SK-N-SH (cell line): ENCODE results near the gene DCHS2. TPM values are rescaled to one million over a fixed set of nuclear protein-coding genes. Genes with fewer than 3 reads are reported as not detected.

Experiments used
- CTCF ChIA-PET: fragments of 300-600, 350-600 bp; formaldehyde crosslinking; extraction: SDS; loops from one replicate; lab custom pipeline; 2021; lab: Yijun Ruan, JAX
- POLR2A ChIA-PET: fragments of 350-600 bp; sonication (Branson Sonifier 250); formaldehyde crosslinking; extraction: SDS; loops from one replicate; lab custom pipeline; 2020; ENCODE audit warnings: antibody characterized with exemption, inconsistent platforms; lab: Yijun Ruan, JAX
- DNase-seq: peaks from one replicate; pipeline ENCODE4 v3.0.0; 2012
- H2AFZ ChIP-seq: fragments of 200-600 bp; sonication (generic); 2 replicates; pipeline ENCODE4 v1.8.1; 2016; ENCODE audit warnings: antibody characterized with exemption, mild to moderate bottlenecking, low read depth
- H3F3A ChIP-seq: fragments of 200-600 bp; sonication (generic); replicated peaks from 2 replicates; pipeline ENCODE3; 2016; ENCODE audit warnings: antibody characterized with exemption, mild to moderate bottlenecking; ENCODE audit not compliant: insufficient read depth
- H3K27ac ChIP-seq, 2 experiments: fragments of 200-500 bp in 1 of 2; fragments of 200-600 bp in 1 of 2; sonication (Bioruptor generic) in 1 of 2; sonication (generic), shearing (Covaris generic) in 1 of 2; 2 replicates each; pipeline versions ENCODE4 v1.5.1 to v1.6.1; 2014 to 2016; ENCODE audit warnings: low read depth in 2 of 2, inconsistent platforms in 1 of 2, low read length in 1 of 2, mild to moderate bottlenecking in 1 of 2, mixed read lengths in 1 of 2
- H3K27me3 ChIP-seq: fragments of 200-600 bp; sonication (generic), shearing (Covaris generic); 2 replicates; pipeline ENCODE4 v1.6.1; 2016; ENCODE audit warnings: mixed run types; ENCODE audit not compliant: insufficient read depth
- H3K36me3 ChIP-seq, 2 experiments: fragments of 200-500 bp in 1 of 2; fragments of 200-600 bp in 1 of 2; sonication (Bioruptor generic) in 1 of 2; sonication (generic) in 1 of 2; replicated peaks in 1 of 2; 2 replicates each; pipeline versions ENCODE3 to v1.5.1; 2014 to 2016; ENCODE audit warnings: low read length in 1 of 2, mild to moderate bottlenecking in 1 of 2; ENCODE audit not compliant: insufficient read depth in 2 of 2, control insufficient read depth in 1 of 2
- H3K4me1 ChIP-seq, 2 experiments: fragments of 200-500 bp in 1 of 2; fragments of 200-600 bp in 1 of 2; sonication (Bioruptor generic) in 1 of 2; sonication (generic), shearing (Covaris generic) in 1 of 2; 2 replicates each; pipeline versions ENCODE4 v1.5.1 to v1.6.1; 2014 to 2016; ENCODE audit warnings: low read depth in 1 of 2, low read length in 1 of 2, mixed run types in 1 of 2; ENCODE audit not compliant: insufficient read depth in 2 of 2, control insufficient read depth in 1 of 2
- H3K4me2 ChIP-seq: fragments of 200-600 bp; sonication (generic), shearing (Covaris generic); 2 replicates; pipeline ENCODE4 v1.6.1; 2017; ENCODE audit warnings: mixed run types
- H3K4me3 ChIP-seq, 2 experiments: fragments of 200-500 bp in 1 of 2; fragments of 200-600 bp in 1 of 2; sonication (Bioruptor generic) in 1 of 2; sonication (generic), shearing (Covaris generic) in 1 of 2; 2 replicates each; pipeline versions ENCODE4 v1.5.1 to v1.8.1; 2014 to 2016; ENCODE audit warnings: low read depth in 2 of 2, inconsistent platforms in 1 of 2, low read length in 1 of 2, mild to moderate bottlenecking in 1 of 2, mixed read lengths in 1 of 2, moderate library complexity in 1 of 2
- H3K79me2 ChIP-seq: fragments of 200-600 bp; sonication (generic); 2 replicates; pipeline ENCODE4 v1.8.1; 2017; ENCODE audit warnings: mild to moderate bottlenecking; ENCODE audit not compliant: insufficient read depth
- H3K9ac ChIP-seq: fragments of 200-600 bp; sonication (generic); 2 replicates; pipeline ENCODE4 v1.6.1; 2017; ENCODE audit warnings: mixed run types
- H3K9me2 ChIP-seq: fragments of 200-600 bp; sonication (generic); 2 replicates; pipeline ENCODE4 v1.6.1; 2017; ENCODE audit warnings: mixed run types
- H3K9me3 ChIP-seq: fragments of 200-600 bp; sonication (generic); 2 replicates; pipeline ENCODE4 v1.6.1; 2017; ENCODE audit warnings: mixed run types, mild to moderate bottlenecking, moderate library complexity
- H4K20me1 ChIP-seq: fragments of 200-600 bp; sonication (generic); 2 replicates; pipeline ENCODE4 v1.6.1; 2017; ENCODE audit warnings: mild to moderate bottlenecking, mixed run types; ENCODE audit not compliant: insufficient read depth
- CHD2 ChIP-seq: fragments of 150-350 bp; IDR thresholded peaks from 2 replicates; pipeline ENCODE4 v1.6.1; 2018; ENCODE audit warnings: low read length; ENCODE audit not compliant: partially characterized antibody
- CTCF ChIP-seq: fragments of 200-600 bp; sonication (generic); IDR thresholded peaks from 2 replicates; pipeline ENCODE4 v1.6.1; 2017; ENCODE audit warnings: antibody characterized with exemption, mild to moderate bottlenecking, moderate library complexity
- FOSL2 ChIP-seq: IDR thresholded peaks from 2 replicates; pipeline ENCODE4 v1.4.0; 2012; ENCODE audit warnings: low read depth, mild to moderate bottlenecking, moderate library complexity, borderline replicate concordance
- JUND ChIP-seq: IDR thresholded peaks from 2 replicates; pipeline ENCODE4 v1.4.0; 2012
- NRF1 ChIP-seq: IDR thresholded peaks from 2 replicates; pipeline ENCODE4 v1.6.1; 2012; ENCODE audit warnings: low read depth, mild to moderate bottlenecking, low read length
- POLR2AphosphoS5 ChIP-seq: IDR thresholded peaks from 2 replicates; pipeline ENCODE4 v1.6.1; 2012; ENCODE audit warnings: low read depth, low read length
- RAD21 ChIP-seq: IDR thresholded peaks from 2 replicates; pipeline ENCODE4 v1.6.1; 2012; ENCODE audit warnings: mild to moderate bottlenecking, low read length
- RFX5 ChIP-seq: IDR thresholded peaks from 2 replicates; pipeline ENCODE4 v1.6.1; 2012; ENCODE audit warnings: mild to moderate bottlenecking, improper control_type of control experiment, low read length
- USF1 ChIP-seq: IDR thresholded peaks from 2 replicates; pipeline ENCODE4 v1.4.0; 2012; ENCODE audit warnings: low read depth, borderline replicate concordance
- WGBS: methylation state at CpG from one replicate; pipeline ENCODE4 v1.1.6; 2017; ENCODE audit warnings: low lambda C conversion rate; 5-methylcytosine and 5-hydroxymethylcytosine counted together
- polyA plus RNA-seq, 3 experiments: library from polyadenylated mRNA; depleted of rRNA; stranded (reverse); fragments of >200 nt; gene quantifications; 2 replicates each; pipeline ENCODE4 v1.2.3, GENCODE V29; 2012
- TF ChIP-seq, protein P1 (sequence below): fragments of 150-350 bp; IDR thresholded peaks from 2 replicates; pipeline ENCODE4 v1.6.1; 2017; ENCODE audit warnings: antibody characterized with exemption, low read length, low read depth, borderline replicate concordance
- TF ChIP-seq, protein P2 (sequence below): IDR thresholded peaks from 2 replicates; pipeline ENCODE4 v1.6.1; 2012; ENCODE audit warnings: mild to moderate bottlenecking, low read depth, low read length, moderate library complexity

The DCHS2 gene
- polyA plus RNA-seq, 1 of the 3 experiments (the other 2 are of a cell fraction): not detected

GRCh38 chr4:154360491-154360890 lies 131.1 kb downstream of the DCHS2 start:
- ChIA-PET CTCF (interaction anchor here (1.3 kb wide), 1 partner anchor 17 kb away, joined by 3 read pairs; no protein-coding TSS in a partner anchor), POLR2A (no interaction called here)
- no peaks in the 10 kb centered on the region for H3K36me3 ChIP-seq
- TF ChIP-seq NRF1: no peak
- TF ChIP-seq RAD21: no peak
- TF ChIP-seq CHD2: no peak
- DNase-seq: no peak
- H3K9me2 ChIP-seq: no peaks in the 10 kb centered on the region
- no peaks in the 10 kb centered on the region for H3F3A ChIP-seq
- H3K79me2 ChIP-seq: no peaks in the 10 kb centered on the region
- no peak overlapping the region for H2AFZ ChIP-seq
- H3K9ac ChIP-seq: no peak overlapping the region
- H3K27me3 ChIP-seq: no peaks in the 10 kb centered on the region; the same call in 1 of the 2 replicates
- no peaks in the 10 kb centered on the region for H3K4me1 ChIP-seq
- WGBS: 0% methylated on average over 2 of the region's 2 CpGs
- no peak overlapping the region for H3K4me2 ChIP-seq
- no peak overlapping the region for H3K4me3 ChIP-seq
- no peaks in the 10 kb centered on the region for H4K20me1 ChIP-seq
- H3K9me3 ChIP-seq: no peaks in the 10 kb centered on the region
- H3K27ac ChIP-seq: no peak overlapping the region

DNA sequence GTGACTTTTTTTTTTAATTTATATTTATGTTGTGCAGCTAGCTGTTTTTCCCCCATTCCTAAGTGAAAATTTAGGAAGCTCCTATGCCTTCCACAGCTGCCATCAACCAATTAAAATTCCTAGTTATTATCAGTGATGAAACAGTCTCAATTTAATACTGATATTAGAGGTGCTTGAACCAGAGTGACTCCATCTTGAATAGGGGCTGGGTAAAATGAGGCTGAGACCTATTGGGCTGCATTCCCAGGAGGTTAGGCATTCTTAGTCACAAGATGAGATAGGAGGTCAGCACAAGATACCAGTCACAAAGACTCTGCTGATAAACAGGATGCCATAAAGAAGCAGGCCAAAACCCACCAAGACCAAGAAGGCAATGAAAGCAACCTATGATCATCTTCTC lies 136.7 kb downstream of the DCHS2 start:
- no peak for TF ChIP-seq RFX5
- Histone ChIP-seq H3K9me2 (no peaks in the 10 kb centered on the region), H3F3A (no peaks in the 10 kb centered on the region), H3K27me3 (no peaks in the 10 kb centered on the region; the same call in 1 of the 2 replicates), H3K79me2 (no peaks in the 10 kb centered on the region), H3K4me1 (no peaks in the 10 kb centered on the region), H3K9ac (no peak overlapping the region), H2AFZ (no peak overlapping the region), H4K20me1 (no peaks in the 10 kb centered on the region), H3K27ac (no peak overlapping the region), H3K4me3 (no peak overlapping the region), H3K9me3 (no peaks in the 10 kb centered on the region), H3K36me3 (no peaks in the 10 kb centered on the region), H3K4me2 (no peak overlapping the region)
- ChIA-PET CTCF (no interaction called here), POLR2A (no interaction called here)
- no peak for DNase-seq

DNA sequence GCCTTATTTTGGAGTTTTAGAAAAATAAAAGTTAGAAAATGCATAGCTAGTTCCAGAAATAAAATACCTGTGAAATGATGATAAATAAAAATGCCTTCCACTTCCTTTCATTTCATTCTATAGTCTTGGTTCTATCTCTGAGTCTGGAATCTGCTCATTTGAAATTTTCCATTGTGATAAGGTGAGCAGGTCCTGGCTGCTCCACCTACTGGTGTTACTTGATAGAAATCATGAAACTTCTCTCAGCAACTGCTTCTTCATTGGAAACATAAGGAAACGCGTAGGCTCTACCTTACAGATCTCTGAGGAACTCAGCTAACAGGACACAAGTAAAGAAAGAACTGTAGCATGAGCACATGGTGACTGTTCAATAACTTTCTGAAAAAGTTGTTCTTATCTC lies 141.8 kb downstream of the DCHS2 start:
- no peaks in the 10 kb centered on the region for H4K20me1 ChIP-seq
- no peak for DNase-seq
- H3K79me2 ChIP-seq: no peaks in the 10 kb centered on the region
- H3K36me3 ChIP-seq: no peaks in the 10 kb centered on the region
- no peak overlapping the region for H3K4me3 ChIP-seq
- H3K9ac ChIP-seq: no peak overlapping the region
- no peaks in the 10 kb centered on the region for H3K9me2 ChIP-seq
- H2AFZ ChIP-seq: no peak overlapping the region
- H3K4me2 ChIP-seq: no peak overlapping the region
- no peak overlapping the region for H3K27ac ChIP-seq
- TF ChIP-seq, protein P1, sequence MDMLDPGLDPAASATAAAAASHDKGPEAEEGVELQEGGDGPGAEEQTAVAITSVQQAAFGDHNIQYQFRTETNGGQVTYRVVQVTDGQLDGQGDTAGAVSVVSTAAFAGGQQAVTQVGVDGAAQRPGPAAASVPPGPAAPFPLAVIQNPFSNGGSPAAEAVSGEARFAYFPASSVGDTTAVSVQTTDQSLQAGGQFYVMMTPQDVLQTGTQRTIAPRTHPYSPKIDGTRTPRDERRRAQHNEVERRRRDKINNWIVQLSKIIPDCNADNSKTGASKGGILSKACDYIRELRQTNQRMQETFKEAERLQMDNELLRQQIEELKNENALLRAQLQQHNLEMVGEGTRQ: no peak
- TF ChIP-seq RAD21 (0 out of 2 replicates have a peak, but pooled peaks have one; percentile 3), CTCF (peak; percentile 45; the same call in 1 of the 2 replicates), JUND (no peak), NRF1 (no peak), POLR2AphosphoS5 (no peak), USF1 (no peak), FOSL2 (no peak)
- TF ChIP-seq, protein P2, sequence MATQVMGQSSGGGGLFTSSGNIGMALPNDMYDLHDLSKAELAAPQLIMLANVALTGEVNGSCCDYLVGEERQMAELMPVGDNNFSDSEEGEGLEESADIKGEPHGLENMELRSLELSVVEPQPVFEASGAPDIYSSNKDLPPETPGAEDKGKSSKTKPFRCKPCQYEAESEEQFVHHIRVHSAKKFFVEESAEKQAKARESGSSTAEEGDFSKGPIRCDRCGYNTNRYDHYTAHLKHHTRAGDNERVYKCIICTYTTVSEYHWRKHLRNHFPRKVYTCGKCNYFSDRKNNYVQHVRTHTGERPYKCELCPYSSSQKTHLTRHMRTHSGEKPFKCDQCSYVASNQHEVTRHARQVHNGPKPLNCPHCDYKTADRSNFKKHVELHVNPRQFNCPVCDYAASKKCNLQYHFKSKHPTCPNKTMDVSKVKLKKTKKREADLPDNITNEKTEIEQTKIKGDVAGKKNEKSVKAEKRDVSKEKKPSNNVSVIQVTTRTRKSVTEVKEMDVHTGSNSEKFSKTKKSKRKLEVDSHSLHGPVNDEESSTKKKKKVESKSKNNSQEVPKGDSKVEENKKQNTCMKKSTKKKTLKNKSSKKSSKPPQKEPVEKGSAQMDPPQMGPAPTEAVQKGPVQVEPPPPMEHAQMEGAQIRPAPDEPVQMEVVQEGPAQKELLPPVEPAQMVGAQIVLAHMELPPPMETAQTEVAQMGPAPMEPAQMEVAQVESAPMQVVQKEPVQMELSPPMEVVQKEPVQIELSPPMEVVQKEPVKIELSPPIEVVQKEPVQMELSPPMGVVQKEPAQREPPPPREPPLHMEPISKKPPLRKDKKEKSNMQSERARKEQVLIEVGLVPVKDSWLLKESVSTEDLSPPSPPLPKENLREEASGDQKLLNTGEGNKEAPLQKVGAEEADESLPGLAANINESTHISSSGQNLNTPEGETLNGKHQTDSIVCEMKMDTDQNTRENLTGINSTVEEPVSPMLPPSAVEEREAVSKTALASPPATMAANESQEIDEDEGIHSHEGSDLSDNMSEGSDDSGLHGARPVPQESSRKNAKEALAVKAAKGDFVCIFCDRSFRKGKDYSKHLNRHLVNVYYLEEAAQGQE: no peak
- CTCF ChIA-PET: interaction anchor here (1.3 kb wide), 1 partner anchor 157 kb away, joined by 5 read pairs; no protein-coding TSS in a partner anchor
- H3K4me1 ChIP-seq: no peaks in the 10 kb centered on the region
- H3K9me3 ChIP-seq: no peaks in the 10 kb centered on the region
- 2% methylated on average over 2 of the region's 2 CpGs for WGBS
- no peaks in the 10 kb centered on the region; the same call in 1 of the 2 replicates for H3K27me3 ChIP-seq
- H3F3A ChIP-seq: no peaks in the 10 kb centered on the region
- POLR2A ChIA-PET: no interaction called here
